CD14-positive monocyte (primary cell): Measurements from ENCODE around the gene SEMA3E. TPM values are rescaled to one million over a fixed set of nuclear protein-coding genes. Genes with fewer than 3 reads are reported as not detected.

Experiments used
- DNase-seq, 3 donors: peaks; one replicate each; pipeline ENCODE4 v3.0.0-alpha.2; 2011 to 2022
- H2AFZ ChIP-seq: 2 replicates; pipeline ENCODE4 v1.6.0; 2012; ENCODE audit warnings: mild to moderate bottlenecking, low read depth, low read length, inconsistent platforms; ENCODE audit not compliant: insufficient read depth, poor library complexity, severe bottlenecking
- H3K27ac ChIP-seq, 2 donors: 1 replicate in 1 of 2; 2 replicates in 1 of 2; pipeline ENCODE4 v1.5.1; 2012 to 2013; ENCODE audit warnings: low read length in 2 of 2, control low read depth in 1 of 2, inconsistent platforms in 1 of 2, low read depth in 1 of 2, mild to moderate bottlenecking in 1 of 2
- H3K27me3 ChIP-seq, 2 donors: one replicate each; pipeline versions ENCODE4 v1.6.0 to v1.6.1; 2011 to 2013; ENCODE audit warnings: low read length in 2 of 2; ENCODE audit not compliant: control insufficient read depth in 2 of 2, insufficient read depth in 2 of 2
- H3K36me3 ChIP-seq, 2 donors: replicated peaks in 1 of 2; 1 replicate in 1 of 2; 2 replicates in 1 of 2; pipeline versions ENCODE4 v1.5.1 to v1.6.1; 2012 to 2013; ENCODE audit warnings: low read length in 2 of 2, control low read depth in 1 of 2, inconsistent platforms in 1 of 2, mild to moderate bottlenecking in 1 of 2; ENCODE audit not compliant: insufficient read depth in 2 of 2, control insufficient read depth in 1 of 2
- H3K4me1 ChIP-seq, 2 donors: 1 replicate in 1 of 2; 2 replicates in 1 of 2; pipeline versions ENCODE4 v1.5.1 to v1.6.1; 2012 to 2013; ENCODE audit warnings: low read length in 2 of 2, control low read depth in 1 of 2, inconsistent platforms in 1 of 2, mild to moderate bottlenecking in 1 of 2, moderate library complexity in 1 of 2; ENCODE audit not compliant: insufficient read depth in 2 of 2, control insufficient read depth in 1 of 2
- H3K4me2 ChIP-seq: replicated peaks from 2 replicates; pipeline ENCODE3; 2012; ENCODE audit warnings: low read length, moderate library complexity, mild to moderate bottlenecking; ENCODE audit not compliant: poor library complexity, severe bottlenecking; ENCODE audit errors: extremely low read depth
- H3K4me3 ChIP-seq, 3 experiments: fragments of 200-600 bp in 1 of 3; sonication (generic) in 1 of 3; replicated peaks in 1 of 3; 1 replicate in 2 of 3; 2 replicates in 1 of 3; pipeline ENCODE4 v1.5.1; 2011 to 2013; ENCODE audit warnings: low read length in 3 of 3, mild to moderate bottlenecking in 3 of 3, control low read depth in 2 of 3, low read depth in 2 of 3, inconsistent platforms in 1 of 3, moderate library complexity in 1 of 3
- H3K79me2 ChIP-seq: 2 replicates; pipeline ENCODE4 v1.6.0; 2012; ENCODE audit warnings: mild to moderate bottlenecking, control low read depth, inconsistent platforms, low read length, moderate library complexity; ENCODE audit not compliant: insufficient read depth
- H3K9ac ChIP-seq: 2 replicates; pipeline ENCODE4 v1.6.0; 2017; ENCODE audit warnings: low read length, mild to moderate bottlenecking; ENCODE audit not compliant: insufficient read depth, poor library complexity, severe bottlenecking
- H3K9me3 ChIP-seq, 2 donors: replicated peaks in 1 of 2; 1 replicate in 1 of 2; 2 replicates in 1 of 2; pipeline versions ENCODE4 v1.5.1 to v1.6.1; 2012 to 2013; ENCODE audit warnings: low read length in 2 of 2, control low read depth in 1 of 2; ENCODE audit not compliant: control insufficient read depth in 1 of 2, insufficient read depth in 1 of 2
- H4K20me1 ChIP-seq: 2 replicates; pipeline ENCODE4 v1.6.0; 2012; ENCODE audit warnings: mild to moderate bottlenecking, low read length, control low read depth, moderate library complexity; ENCODE audit not compliant: insufficient read depth
- H3K27ac Mint-ChIP-seq, 7 donors: one replicate each; pipeline ENCODE4 v1.8.0; 2020; ENCODE audit warnings: mild to moderate bottlenecking in 7 of 7, mixed read lengths in 7 of 7, moderate library complexity in 6 of 7, inconsistent platforms in 2 of 7
- H3K27me3 Mint-ChIP-seq, 3 donors: one replicate each; pipeline ENCODE4 v1.8.0; 2021 to 2022; ENCODE audit warnings: low read depth in 3 of 3, mild to moderate bottlenecking in 3 of 3, mixed read lengths in 3 of 3, moderate library complexity in 3 of 3, inconsistent platforms in 1 of 3
- H3K36me3 Mint-ChIP-seq, 2 donors: one replicate each; pipeline ENCODE4 v1.8.0; 2020; ENCODE audit warnings: mixed read lengths in 2 of 2, inconsistent platforms in 1 of 2, mild to moderate bottlenecking in 1 of 2
- H3K4me1 Mint-ChIP-seq: one replicate; pipeline ENCODE4 v1.8.0; 2020; ENCODE audit warnings: mild to moderate bottlenecking, mixed read lengths
- H3K4me3 Mint-ChIP-seq, 2 donors: one replicate each; pipeline ENCODE4 v1.8.0; 2020; ENCODE audit warnings: mild to moderate bottlenecking in 2 of 2, mixed read lengths in 2 of 2, moderate library complexity in 1 of 2
- H3K9me3 Mint-ChIP-seq, 7 donors: one replicate each; pipeline ENCODE4 v1.8.0; 2020 to 2022; ENCODE audit warnings: mixed read lengths in 7 of 7, mild to moderate bottlenecking in 6 of 7, moderate library complexity in 6 of 7, inconsistent platforms in 2 of 7
- WGBS: methylation state at CpG from one replicate; pipeline ENCODE4 v1.1.5; 2013; ENCODE audit warnings: missing lambda C conversion rate; ENCODE audit not compliant: insufficient coverage; 5-methylcytosine and 5-hydroxymethylcytosine counted together
- intact Hi-C, 2 donors: fragments of 100-400 bp; cut with micrococcal nuclease; formaldehyde crosslinking; loops; one replicate each; pipeline versions ENCODE4 v1.15.0 to v1.15.1; 2023
- polyA plus RNA-seq, 3 donors: library from polyadenylated mRNA; depleted of rRNA in 1 of 3; unstranded in 2 of 3; stranded (reverse) in 1 of 3; fragments of 300-500 nt in 2 of 3; fragments of >200 nt in 1 of 3; fragmentation: Illumina TruSeq in 2 of 3; gene quantifications; 1 replicate in 2 of 3; 2 replicates in 1 of 3; pipeline ENCODE4 v1.2.3, GENCODE V29; 2012 to 2021
- TF ChIP-seq, protein P1 (sequence below): fragments of 200-600 bp; IDR thresholded peaks from one replicate; pipeline ENCODE4 v1.8.0; 2022; ENCODE audit warnings: antibody characterized with exemption, mild to moderate bottlenecking

SEMA3E gene
- polyA plus RNA-seq, 3 donors: not detected

DNA sequence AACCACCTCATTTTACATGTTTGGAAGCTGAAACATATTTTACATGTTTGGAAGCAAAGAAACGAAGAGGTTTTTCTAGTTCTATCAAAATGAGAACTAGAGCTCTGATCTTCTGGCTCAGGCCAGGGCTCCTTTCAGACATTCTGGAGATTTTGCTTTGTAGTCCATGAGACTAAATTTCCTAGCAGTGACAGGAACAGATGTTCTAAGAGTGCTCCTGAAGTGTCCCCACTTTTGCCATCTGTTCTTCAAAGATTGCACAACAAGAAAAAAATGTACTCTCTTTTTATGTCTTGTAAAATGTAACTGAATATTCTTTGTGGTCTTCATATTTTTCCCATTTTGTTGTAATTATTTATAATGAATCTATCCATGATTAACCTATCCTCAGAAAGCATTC lies 289.8 kb downstream of the SEMA3E start:
- H3K4me1 ChIP-seq: no peaks in the 10 kb centered on the region
- H3K36me3 ChIP-seq: no peaks in the 10 kb centered on the region
- H3K4me3 ChIP-seq: no peak overlapping the region
- no peaks in the 10 kb centered on the region for H3K9me3 ChIP-seq
- Mint-ChIP-seq H3K9me3 (peaks cover 0 to 1% (median 0%) of the 10 kb centered on the region in 7 donors), H3K4me1 (no peaks in the 10 kb centered on the region), H3K27me3 (no peaks in the 10 kb centered on the region), H3K27ac (no peak overlapping the region), H3K36me3 (no peaks in the 10 kb centered on the region), H3K4me3 (no peak overlapping the region)
- no peak overlapping the region for H3K4me2 ChIP-seq
- no peaks in the 10 kb centered on the region for H3K27me3 ChIP-seq
- TF ChIP-seq, protein P1, sequence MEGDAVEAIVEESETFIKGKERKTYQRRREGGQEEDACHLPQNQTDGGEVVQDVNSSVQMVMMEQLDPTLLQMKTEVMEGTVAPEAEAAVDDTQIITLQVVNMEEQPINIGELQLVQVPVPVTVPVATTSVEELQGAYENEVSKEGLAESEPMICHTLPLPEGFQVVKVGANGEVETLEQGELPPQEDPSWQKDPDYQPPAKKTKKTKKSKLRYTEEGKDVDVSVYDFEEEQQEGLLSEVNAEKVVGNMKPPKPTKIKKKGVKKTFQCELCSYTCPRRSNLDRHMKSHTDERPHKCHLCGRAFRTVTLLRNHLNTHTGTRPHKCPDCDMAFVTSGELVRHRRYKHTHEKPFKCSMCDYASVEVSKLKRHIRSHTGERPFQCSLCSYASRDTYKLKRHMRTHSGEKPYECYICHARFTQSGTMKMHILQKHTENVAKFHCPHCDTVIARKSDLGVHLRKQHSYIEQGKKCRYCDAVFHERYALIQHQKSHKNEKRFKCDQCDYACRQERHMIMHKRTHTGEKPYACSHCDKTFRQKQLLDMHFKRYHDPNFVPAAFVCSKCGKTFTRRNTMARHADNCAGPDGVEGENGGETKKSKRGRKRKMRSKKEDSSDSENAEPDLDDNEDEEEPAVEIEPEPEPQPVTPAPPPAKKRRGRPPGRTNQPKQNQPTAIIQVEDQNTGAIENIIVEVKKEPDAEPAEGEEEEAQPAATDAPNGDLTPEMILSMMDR: no peak
- no peak overlapping the region for H2AFZ ChIP-seq
- no CpG with 5 or more reads among the region's 1 CpG for WGBS
- H3K9ac ChIP-seq: no peak overlapping the region
- no peaks in the 10 kb centered on the region for H3K79me2 ChIP-seq
- intact Hi-C loops: no loop called here
- H4K20me1 ChIP-seq: no peaks in the 10 kb centered on the region
- DNase-seq: no peak
- no peak overlapping the region for H3K27ac ChIP-seq

DNA sequence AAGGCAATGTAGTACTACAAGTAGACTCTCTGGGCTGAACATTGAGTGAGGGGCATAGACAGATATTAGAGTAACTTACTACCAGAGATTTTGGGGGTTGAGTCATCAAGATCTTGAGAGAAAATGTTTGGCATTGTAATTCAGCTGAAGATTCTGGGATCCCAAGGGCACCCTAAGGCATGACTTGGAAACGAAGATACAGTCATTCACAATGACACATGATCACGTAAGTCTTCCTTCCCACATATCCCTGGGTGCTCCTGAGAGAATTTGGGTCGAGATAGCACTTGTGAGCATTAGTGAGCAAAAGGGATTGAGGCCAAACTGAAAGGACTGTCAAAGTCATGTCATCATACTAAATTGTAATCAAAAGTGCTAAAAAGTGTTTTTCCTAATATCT lies 293.8 kb downstream of the SEMA3E start:
- H3K4me2 ChIP-seq: no peak overlapping the region
- TF ChIP-seq, protein P1: no peak
- no peaks in the 10 kb centered on the region for H3K79me2 ChIP-seq
- no peaks in the 10 kb centered on the region for H3K27me3 ChIP-seq
- Mint-ChIP-seq H3K27ac (no peak overlapping the region), H3K9me3 (peaks cover 0 to 3% (median under 1%) of the 10 kb centered on the region in 7 donors), H3K36me3 (no peaks in the 10 kb centered on the region), H3K4me3 (no peak overlapping the region), H3K27me3 (no peaks in the 10 kb centered on the region), H3K4me1 (no peaks in the 10 kb centered on the region)
- intact Hi-C loops: no loop called here
- no peaks in the 10 kb centered on the region for H3K4me1 ChIP-seq
- H3K36me3 ChIP-seq: no peaks in the 10 kb centered on the region
- no peak overlapping the region for H3K9ac ChIP-seq
- no peak overlapping the region for H2AFZ ChIP-seq
- no peaks in the 10 kb centered on the region for H4K20me1 ChIP-seq
- no CpG with 5 or more reads among the region's 3 CpGs for WGBS
- H3K9me3 ChIP-seq: no peaks in the 10 kb centered on the region
- DNase-seq: no peak
- no peak overlapping the region for H3K27ac ChIP-seq
- no peak overlapping the region for H3K4me3 ChIP-seq
